Mucosa of rectum (tissue), 2 donors: ENCODE results near the gene SAMD4A.

Experiments used
- H3K27ac ChIP-seq, 2 donors: one replicate each; pipeline ENCODE4 v1.7.0; 2013; ENCODE audit warnings: inconsistent platforms in 2 of 2, low read depth in 2 of 2, low read length in 2 of 2
- H3K27me3 ChIP-seq, 2 donors: one replicate each; pipeline ENCODE4 v1.7.0; 2013; ENCODE audit warnings: low read length in 2 of 2; ENCODE audit not compliant: control insufficient read depth in 2 of 2, insufficient read depth in 2 of 2
- H3K36me3 ChIP-seq, 2 donors: one replicate each; pipeline ENCODE4 v1.7.0; 2013; ENCODE audit warnings: low read length in 2 of 2; ENCODE audit not compliant: control insufficient read depth in 2 of 2, insufficient read depth in 2 of 2
- H3K4me1 ChIP-seq, 2 donors: one replicate each; pipeline ENCODE4 v1.7.0; 2013; ENCODE audit warnings: low read length in 2 of 2, mild to moderate bottlenecking in 1 of 2; ENCODE audit not compliant: control insufficient read depth in 2 of 2, insufficient read depth in 2 of 2
- H3K4me3 ChIP-seq, 2 donors: one replicate each; pipeline ENCODE4 v1.7.0; 2013; ENCODE audit warnings: low read length in 2 of 2
- H3K9ac ChIP-seq, 2 donors: one replicate each; pipeline ENCODE4 v1.7.0; 2013; ENCODE audit warnings: low read length in 2 of 2, low read depth in 1 of 2, mild to moderate bottlenecking in 1 of 2
- H3K9me3 ChIP-seq, 2 donors: one replicate each; pipeline ENCODE4 v1.7.0; 2013; ENCODE audit warnings: low read length in 2 of 2; ENCODE audit not compliant: control insufficient read depth in 2 of 2
- donor health status: healthy.
- donor health status: Normal muscosa, but diverticular disease.

SAMD4A gene

GRCh38 chr14:54719406-54719805 is 152.5 kb downstream of the SAMD4A start:
- Histone ChIP-seq H3K9ac (no peak overlapping the region), H3K36me3 (no peaks in the 10 kb centered on the region), H3K4me1 (no peaks in the 10 kb centered on the region), H3K9me3 (no peaks in the 10 kb centered on the region), H3K27me3 (no peaks in the 10 kb centered on the region), H3K4me3 (no peak overlapping the region), H3K27ac (no peak overlapping the region)

DNA sequence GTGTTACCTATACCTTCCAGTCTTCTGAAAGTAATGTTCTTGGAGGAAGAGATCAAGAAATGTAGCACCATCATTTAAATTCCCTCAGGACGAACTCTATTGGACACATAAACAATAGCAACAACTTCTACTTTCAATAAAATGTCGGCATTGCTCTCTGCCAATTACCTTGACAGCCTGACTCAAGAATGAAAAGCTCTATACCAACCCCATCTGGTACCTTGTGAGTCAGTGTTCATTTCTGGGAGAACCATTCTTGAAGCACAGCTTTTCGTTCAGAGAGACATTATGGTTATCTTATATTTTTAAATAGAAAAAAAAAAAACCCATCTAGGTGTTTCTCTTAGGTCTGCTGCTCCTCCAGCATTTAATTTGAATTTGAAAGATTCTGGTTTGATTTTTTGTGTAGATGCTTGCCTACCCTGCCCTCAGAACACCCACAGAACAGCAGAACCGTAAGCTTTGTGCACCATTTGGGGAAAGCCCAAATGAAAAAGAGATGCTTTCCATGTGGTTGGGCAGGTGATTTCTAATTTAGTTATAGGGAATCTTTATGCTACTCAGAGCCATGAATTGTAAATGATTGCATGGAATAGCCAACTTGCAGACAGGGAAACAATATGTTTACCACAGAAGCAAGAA is 156.0 kb downstream of the SAMD4A start:
- Histone ChIP-seq H3K27ac (no peak overlapping the region), H3K4me3 (no peak overlapping the region)

GRCh38 chr14:54724123-54724522 is 157.2 kb downstream of the SAMD4A start:
- Histone ChIP-seq H3K9me3 (no peaks in the 10 kb centered on the region), H3K4me1 (no peaks in the 10 kb centered on the region), H3K36me3 (no peaks in the 10 kb centered on the region), H3K27ac (no peak overlapping the region), H3K4me3 (no peak overlapping the region), H3K9ac (no peak overlapping the region), H3K27me3 (no peaks in the 10 kb centered on the region)

More for the DNA sequence above, 156.0 kb downstream of the SAMD4A start:
- Histone ChIP-seq H3K36me3 (no peaks in the 10 kb centered on the region), H3K9me3 (no peaks in the 10 kb centered on the region), H3K9ac (no peak overlapping the region), H3K27me3 (no peaks in the 10 kb centered on the region), H3K4me1 (no peaks in the 10 kb centered on the region)

DNA sequence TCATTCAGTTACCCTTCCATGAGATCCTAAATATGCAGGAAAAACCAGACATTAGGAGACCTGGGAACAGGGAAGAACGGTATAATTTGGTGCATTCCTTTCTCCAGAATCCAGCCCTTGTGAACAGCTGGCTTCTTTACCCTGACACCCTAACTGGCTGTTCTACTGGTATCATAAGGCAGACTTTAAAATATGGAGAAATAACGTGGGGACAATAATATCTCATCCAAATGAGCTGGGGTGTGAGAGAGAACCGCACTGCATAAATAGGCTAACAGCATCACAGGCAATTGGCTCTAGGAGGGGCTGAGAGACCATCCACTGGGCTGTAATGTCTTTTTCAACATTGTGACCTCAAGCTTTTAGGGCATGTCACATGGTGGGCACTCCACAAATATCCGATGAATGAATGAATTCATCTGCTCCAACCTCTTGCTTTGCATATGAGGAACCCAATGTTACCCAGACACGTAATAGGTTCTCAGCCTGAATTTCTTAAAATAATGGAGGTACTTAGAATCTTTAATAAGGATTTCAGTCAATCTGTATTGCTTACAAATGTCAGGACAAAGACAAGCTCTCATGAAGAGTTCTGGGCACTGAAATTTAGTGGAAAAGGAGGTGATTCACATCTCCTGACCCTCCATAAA is 157.9 kb downstream of the SAMD4A start:
- Histone ChIP-seq H3K27me3 (no peaks in the 10 kb centered on the region), H3K9ac (no peak overlapping the region), H3K9me3 (no peaks in the 10 kb centered on the region), H3K36me3 (no peaks in the 10 kb centered on the region), H3K4me1 (no peaks in the 10 kb centered on the region), H3K4me3 (no peak overlapping the region), H3K27ac (no peak overlapping the region)

DNA sequence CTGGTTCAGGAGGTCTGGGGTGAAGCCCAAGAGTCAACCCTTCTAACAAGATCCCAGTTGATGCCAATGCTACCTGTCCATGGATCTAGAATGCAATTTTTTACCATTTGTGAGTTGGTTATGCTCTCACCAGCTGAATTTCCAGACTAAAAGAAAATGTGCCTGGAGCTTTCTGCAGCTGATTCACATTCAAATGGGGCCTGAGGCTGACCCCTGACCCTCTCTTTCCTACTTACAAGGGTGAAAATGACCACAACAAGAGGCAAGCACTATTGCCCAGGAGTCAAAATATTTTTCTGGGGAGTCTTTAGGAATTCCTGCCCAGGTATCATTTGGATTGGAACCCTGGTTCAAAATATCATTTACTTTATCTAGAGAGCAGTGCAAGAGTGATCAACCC is 159.1 kb downstream of the SAMD4A start:
- Histone ChIP-seq H3K36me3 (no peaks in the 10 kb centered on the region), H3K27ac (no peak overlapping the region), H3K4me3 (no peak overlapping the region), H3K9me3 (no peaks in the 10 kb centered on the region), H3K27me3 (no peaks in the 10 kb centered on the region), H3K4me1 (no peaks in the 10 kb centered on the region), H3K9ac (no peak overlapping the region)

GRCh38 chr14:54727929-54728328 is 161.0 kb downstream of the SAMD4A start:
- H3K9ac ChIP-seq: no peak overlapping the region

DNA sequence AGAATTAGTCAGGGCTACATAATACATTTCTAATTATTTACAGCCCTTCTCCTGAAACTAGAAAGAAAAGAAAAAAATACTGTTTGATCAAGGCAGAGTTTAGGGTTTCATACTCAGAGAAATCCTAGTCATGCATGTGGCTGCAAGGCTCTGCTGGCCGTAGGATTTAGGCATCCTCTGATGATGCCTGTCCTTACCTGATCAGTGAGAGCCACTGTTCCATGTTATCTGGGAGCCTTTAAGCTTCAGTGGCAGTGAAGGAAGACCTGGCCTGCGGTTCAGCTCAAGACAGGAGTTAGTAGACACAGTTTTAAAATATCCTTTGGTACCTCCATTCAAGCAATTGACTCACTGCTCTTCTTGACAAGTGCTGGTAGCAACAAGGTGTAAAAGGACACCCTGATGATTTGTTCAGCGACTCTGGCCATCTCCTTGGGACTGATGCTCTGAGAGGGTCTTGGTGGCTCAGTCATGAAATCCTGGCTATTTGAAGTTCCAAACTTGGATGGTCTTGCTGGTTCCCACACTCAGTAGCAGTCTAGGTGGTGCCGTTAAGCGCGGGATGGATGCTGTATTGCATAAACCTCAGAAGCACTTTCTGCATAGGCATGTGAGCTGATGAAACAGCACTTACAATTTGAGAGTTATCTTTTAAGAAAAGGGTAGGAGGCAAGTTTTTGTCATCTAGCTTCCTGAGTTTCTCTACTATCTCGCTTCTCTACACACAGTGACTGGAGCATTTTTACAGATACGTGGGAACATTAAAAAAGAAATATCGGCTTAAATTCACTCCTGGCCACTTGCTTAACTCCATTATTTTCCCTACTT is 162.0 kb downstream of the SAMD4A start:
- no peaks in the 10 kb centered on the region for H3K4me1 ChIP-seq
- H3K27me3 ChIP-seq: no peaks in the 10 kb centered on the region
- H3K9me3 ChIP-seq: no peaks in the 10 kb centered on the region
- H3K27ac ChIP-seq: no peak overlapping the region
- H3K36me3 ChIP-seq: no peaks in the 10 kb centered on the region
- H3K9ac ChIP-seq: no peak overlapping the region
- no peak overlapping the region for H3K4me3 ChIP-seq

More at GRCh38 chr14:54727929-54728328, 161.0 kb downstream of the SAMD4A start:
- Histone ChIP-seq H3K4me3 (no peak overlapping the region), H3K27ac (no peak overlapping the region), H3K27me3 (no peaks in the 10 kb centered on the region), H3K9me3 (no peaks in the 10 kb centered on the region), H3K4me1 (no peaks in the 10 kb centered on the region), H3K36me3 (no peaks in the 10 kb centered on the region)

GRCh38 chr14:54730156-54730961 is 163.4 kb downstream of the SAMD4A start:
- peak overlapping the region; percentile 0 to 60 for H3K27ac ChIP-seq

GRCh38 chr14:54734966-54735365 is 168.0 kb downstream of the SAMD4A start:
- Histone ChIP-seq H3K4me1 (no peaks in the 10 kb centered on the region), H3K9ac (no peak overlapping the region), H3K27ac (no peak overlapping the region), H3K4me3 (no peak overlapping the region), H3K9me3 (no peaks in the 10 kb centered on the region), H3K27me3 (no peaks in the 10 kb centered on the region), H3K36me3 (no peaks in the 10 kb centered on the region)

More at GRCh38 chr14:54730156-54730961, 163.4 kb downstream of the SAMD4A start:
- H3K36me3 ChIP-seq: no peaks in the 10 kb centered on the region
- no peaks in the 10 kb centered on the region for H3K27me3 ChIP-seq
- H3K4me3 ChIP-seq: peak overlapping the region; percentile 7 to 31
- H3K9me3 ChIP-seq: no peaks in the 10 kb centered on the region
- no peak overlapping the region for H3K9ac ChIP-seq
- H3K4me1 ChIP-seq: no peaks in the 10 kb centered on the region
